RWPE2 (cell line): ENCODE data around the gene FLVCR1.
"Not testable (repeated sequence)": the region's sequence is repeated elsewhere in the genome, so short reads cannot be mapped to it uniquely, and the experiment has no call there.

Experiments
- ATAC-seq: fragments of 200-7000 bp; cut with Tn5 transposase; 3 replicates; pipeline ENCODE4 v1.9.1; 2021; ENCODE audit warnings: low read depth
- DNase-seq: peaks from one replicate; pipeline ENCODE4 v3.0.0-alpha.2; 2020; ENCODE audit warnings: low spot score
- H3K27ac ChIP-seq: fragments of 450-650 bp; 2 replicates; pipeline ENCODE4 v1.5.1; 2017; ENCODE audit warnings: mild to moderate bottlenecking; ENCODE audit not compliant: poor library complexity, severe bottlenecking
- H3K27me3 ChIP-seq: fragments of 250-450 bp; sonication (Bioruptor Pico); 2 replicates; pipeline ENCODE4 v1.5.1; 2021; ENCODE audit warnings: mild to moderate bottlenecking, moderate library complexity; ENCODE audit not compliant: insufficient read depth, poor library complexity, severe bottlenecking
- H3K36me3 ChIP-seq: fragments of 250-450 bp; sonication (Bioruptor Pico); 2 replicates; pipeline ENCODE4 v1.5.1; 2020; ENCODE audit warnings: low read depth, mild to moderate bottlenecking, moderate library complexity
- H3K4me1 ChIP-seq: fragments of 250-450 bp; sonication (Bioruptor Pico); 2 replicates; pipeline ENCODE4 v1.5.1; 2021; ENCODE audit warnings: mild to moderate bottlenecking, moderate library complexity; ENCODE audit not compliant: insufficient read depth, poor library complexity, severe bottlenecking
- H3K4me3 ChIP-seq: fragments of 250-450 bp; sonication (Bioruptor Pico); 2 replicates; pipeline ENCODE4 v1.5.1; 2021; ENCODE audit warnings: mild to moderate bottlenecking, moderate library complexity; ENCODE audit not compliant: severe bottlenecking
- H3K9me3 ChIP-seq: fragments of 250-450 bp; sonication (Bioruptor Pico); 2 replicates; pipeline ENCODE4 v1.5.1; 2021; ENCODE audit warnings: mild to moderate bottlenecking, moderate library complexity; ENCODE audit not compliant: severe bottlenecking
- CTCF ChIP-seq: fragments of 450-650 bp; IDR thresholded peaks from one replicate; pipeline ENCODE4 v1.5.1; 2017; ENCODE audit warnings: mild to moderate bottlenecking, moderate library complexity; ENCODE audit not compliant: poor library complexity, severe bottlenecking

Gene FLVCR1

GRCh38 chr1:212828395-212828794 is 29.7 kb upstream of the FLVCR1 start:
- DNase-seq (no peak), ATAC-seq (no peak)
- no peak overlapping the region for H3K27ac ChIP-seq
- H3K4me3 ChIP-seq: no peak overlapping the region
- no peaks in the 10 kb centered on the region for H3K4me1 ChIP-seq
- TF ChIP-seq CTCF: no peak
- H3K36me3 ChIP-seq: no peaks in the 10 kb centered on the region
- no peaks in the 10 kb centered on the region for H3K27me3 ChIP-seq
- no peaks in the 10 kb centered on the region for H3K9me3 ChIP-seq

- H3K36me3 ChIP-seq, DNase-seq, H3K9me3 ChIP-seq, H3K27me3 ChIP-seq, H3K27ac ChIP-seq, ATAC-seq, H3K4me3 ChIP-seq, H3K4me1 ChIP-seq: not testable (repeated sequence)
Measured at GRCh38 chr1:212833211-212834207, 24.6 kb upstream of the FLVCR1 start.

- TF ChIP-seq CTCF: no peak
- DNase-seq: no peak
- H3K27ac ChIP-seq: no peak overlapping the region
- no peaks in the 10 kb centered on the region for H3K36me3 ChIP-seq
- no peak for ATAC-seq
- no peaks in the 10 kb centered on the region for H3K9me3 ChIP-seq
- H3K27me3 ChIP-seq: no peaks in the 10 kb centered on the region
- H3K4me1 ChIP-seq: no peaks in the 10 kb centered on the region
- H3K4me3 ChIP-seq: no peak overlapping the region
Measured at GRCh38 chr1:212838145-212838544, 19.9 kb upstream of the FLVCR1 start.

DNA sequence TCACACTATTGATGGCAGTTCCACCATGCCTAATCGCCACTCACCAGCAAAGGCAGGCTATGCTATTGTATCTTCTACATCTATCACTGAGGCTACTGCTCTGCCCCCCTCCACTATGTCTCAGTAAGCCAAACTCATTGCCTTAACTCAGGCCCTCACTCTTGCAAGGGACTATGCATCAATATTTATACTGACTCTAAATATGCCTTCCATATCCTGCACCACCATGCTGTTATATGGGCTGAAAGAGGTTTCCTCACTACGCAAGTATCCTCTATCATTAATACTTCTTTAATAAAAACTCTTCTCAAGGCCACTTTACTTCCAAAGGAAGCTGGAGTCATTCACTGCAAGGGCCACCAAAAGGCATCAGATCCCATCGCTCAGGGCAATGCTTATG is 13.6 kb upstream of the FLVCR1 start:
- not testable (repeated sequence) for H3K4me3 ChIP-seq, H3K36me3 ChIP-seq, ATAC-seq, DNase-seq, H3K27me3 ChIP-seq, H3K4me1 ChIP-seq, H3K9me3 ChIP-seq, H3K27ac ChIP-seq

DNA sequence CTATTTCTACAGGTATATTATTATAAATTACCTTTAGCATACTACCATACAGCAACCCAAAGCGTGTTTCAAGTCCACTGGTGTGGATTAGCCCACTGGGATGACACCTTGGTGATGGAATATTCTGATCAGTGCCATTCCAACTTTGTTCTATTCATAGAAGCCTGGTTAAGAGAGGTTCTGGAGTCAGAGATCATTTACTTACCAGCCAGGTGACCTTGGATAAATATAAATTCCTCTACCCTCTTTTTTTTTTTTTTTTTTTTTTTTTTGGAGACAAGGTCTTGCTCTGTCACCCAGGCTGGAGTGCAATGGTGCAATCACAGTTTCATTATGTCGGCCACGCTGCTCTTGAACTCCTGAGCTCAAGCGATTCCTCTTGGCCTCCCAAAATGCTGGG is 10.5 kb upstream of the FLVCR1 start, which contains the start of gene SPATA45:
TSS of gene SPATA45 (minus strand) at position 101 of the 400 bp plus-strand sequence. CDS start 11,500 bp downstream, outside the sequence.
- no peak within 1 kb of the TSS for H3K4me3 ChIP-seq
- H3K27me3 ChIP-seq: no peaks in the 10 kb centered on the region
- no peaks in the 10 kb centered on the region for H3K36me3 ChIP-seq
- H3K4me1 ChIP-seq: no peaks in the 10 kb centered on the region
- DNase-seq (no peak), ATAC-seq (no peak)
- no peak within 1 kb of the TSS for H3K27ac ChIP-seq
- TF ChIP-seq CTCF: no peak
- no peaks in the 10 kb centered on the region for H3K9me3 ChIP-seq
